Endothelial cell of umbilical vein (primary cell): ENCODE data around the gene MT1E. TPM values are rescaled to one million over a fixed set of nuclear protein-coding genes. Genes with fewer than 3 reads are reported as not detected.

Experiments used
- BruUV-seq: library from RNA; stranded (reverse); fragments of 400-500 nt; replicated peaks from 2 replicates; lab custom pipeline; 2021; lab: Mats Ljungman, UMichigan
- CTCF ChIA-PET: fragments of 300-600, 350-600 bp; sonication (Branson Sonifier 250); formaldehyde crosslinking; loops from one replicate; lab custom pipeline; 2021; ENCODE audit warnings: antibody characterized with exemption, inconsistent platforms; lab: Charles Lee
- POLR2A ChIA-PET: fragments of 300-600, 350-600 bp; sonication (Branson Sonifier 250); formaldehyde crosslinking; loops from one replicate; lab custom pipeline; 2021; ENCODE audit warnings: antibody characterized with exemption, inconsistent platforms; lab: Charles Lee
- DNase-seq: peaks from one replicate; pipeline ENCODE4 v3.0.0-alpha.2; 2011; ENCODE audit warnings: low read depth, low spot score
- FAIRE-seq: peaks from 2 replicates; lab custom pipeline; 2011; peaks lifted over from hg19 to GRCh38; lab: Jason Lieb, UNC
- H2AFZ ChIP-seq: 2 replicates; pipeline ENCODE4 v1.6.0; 2012; ENCODE audit warnings: low read depth, low read length, control low read depth, inconsistent platforms
- H3K27ac ChIP-seq: 2 replicates; pipeline ENCODE4 v1.5.1; 2011; ENCODE audit warnings: low read depth, mild to moderate bottlenecking, control low read depth, low read length, moderate library complexity; ENCODE audit not compliant: insufficient read depth
- H3K27me3 ChIP-seq, 2 experiments: 2 replicates each; pipeline versions ENCODE4 v1.6.0 to v1.6.1; 2011; ENCODE audit warnings: low read length in 2 of 2, mixed read lengths in 1 of 2; ENCODE audit not compliant: control insufficient read depth in 2 of 2, insufficient read depth in 2 of 2
- H3K36me3 ChIP-seq, 2 experiments: 2 replicates in 1 of 2; 3 replicates in 1 of 2; pipeline ENCODE4 v1.5.1; 2011; ENCODE audit warnings: low read length in 2 of 2, mild to moderate bottlenecking in 1 of 2, moderate library complexity in 1 of 2; ENCODE audit not compliant: control insufficient read depth in 2 of 2, insufficient read depth in 2 of 2; ENCODE audit errors: extremely low read depth in 1 of 2
- H3K4me1 ChIP-seq: 3 replicates; pipeline ENCODE4 v1.5.1; 2011; ENCODE audit warnings: mild to moderate bottlenecking, low read length; ENCODE audit not compliant: control insufficient read depth, insufficient read depth; ENCODE audit errors: extremely low read depth
- H3K4me2 ChIP-seq: 2 replicates; pipeline ENCODE4 v1.6.1; 2011; ENCODE audit warnings: low read length, control low read depth, mixed read lengths; ENCODE audit not compliant: insufficient read depth
- H3K4me3 ChIP-seq, 3 experiments: fragments of 200-600 bp in 1 of 3; sonication (generic), shearing (Covaris generic) in 1 of 3; replicated peaks in 1 of 3; 2 replicates each; pipeline ENCODE4 v1.5.1; 2011 to 2016; ENCODE audit warnings: control low read depth in 3 of 3, low read length in 3 of 3, mild to moderate bottlenecking in 2 of 3, inconsistent platforms in 1 of 3, low read depth in 1 of 3, moderate library complexity in 1 of 3; ENCODE audit not compliant: insufficient read depth in 1 of 3
- H3K79me2 ChIP-seq: 2 replicates; pipeline ENCODE4 v1.6.0; 2012; ENCODE audit warnings: low read length, inconsistent platforms; ENCODE audit not compliant: control insufficient read depth, insufficient read depth
- H3K9ac ChIP-seq: replicated peaks from 2 replicates; pipeline ENCODE3; 2011; ENCODE audit warnings: low read length, control low read depth; ENCODE audit not compliant: insufficient read depth; ENCODE audit errors: extremely low read depth
- H3K9me1 ChIP-seq: replicated peaks from 3 replicates; pipeline ENCODE4 v1.6.0; 2011; ENCODE audit warnings: mild to moderate bottlenecking, low read length; ENCODE audit not compliant: control insufficient read depth, insufficient read depth; ENCODE audit errors: extremely low read depth
- H3K9me3 ChIP-seq: replicated peaks from 2 replicates; pipeline ENCODE4 v1.5.1; 2012; ENCODE audit warnings: low read length, inconsistent platforms; ENCODE audit not compliant: control insufficient read depth, insufficient read depth
- H4K20me1 ChIP-seq: replicated peaks from 2 replicates; pipeline ENCODE3; 2011; ENCODE audit warnings: mild to moderate bottlenecking, low read length; ENCODE audit not compliant: control insufficient read depth, insufficient read depth; ENCODE audit errors: extremely low read depth
- CTCF ChIP-seq, 2 donors: IDR thresholded peaks; 1 replicate in 1 of 2; 2 replicates in 1 of 2; pipeline ENCODE4 v1.5.1; 2011; ENCODE audit warnings: low read length in 2 of 2, mild to moderate bottlenecking in 2 of 2, moderate library complexity in 2 of 2, control low read depth in 1 of 2, inconsistent platforms in 1 of 2, low read depth in 1 of 2; ENCODE audit not compliant: insufficient read depth in 1 of 2; ENCODE audit errors: extremely low read depth in 1 of 2
- EZH2 ChIP-seq: IDR thresholded peaks from 2 replicates; pipeline ENCODE4 v1.6.1; 2012; ENCODE audit warnings: borderline replicate concordance, low read depth, mild to moderate bottlenecking, moderate library complexity, low read length, inconsistent platforms; ENCODE audit not compliant: severe bottlenecking
- FOS ChIP-seq: IDR thresholded peaks from 2 replicates; pipeline ENCODE4 v1.6.1; 2011; ENCODE audit warnings: mild to moderate bottlenecking, low read length, moderate library complexity, borderline replicate concordance; ENCODE audit not compliant: insufficient read depth
- GATA2 ChIP-seq: IDR thresholded peaks from 2 replicates; pipeline ENCODE4 v1.7.0; 2011; ENCODE audit warnings: low read depth, mild to moderate bottlenecking, moderate library complexity, mixed read lengths, low read length; ENCODE audit not compliant: insufficient read length, insufficient read depth
- JUN ChIP-seq: IDR thresholded peaks from 2 replicates; pipeline ENCODE4 v1.6.1; 2011; ENCODE audit warnings: borderline replicate concordance, low read depth; ENCODE audit not compliant: insufficient read length, insufficient read depth
- MYC ChIP-seq: IDR thresholded peaks from one replicate; pipeline ENCODE4 v1.6.1; 2011; ENCODE audit warnings: mild to moderate bottlenecking, low read depth, low read length
- POLR2AphosphoS5 ChIP-seq: IDR thresholded peaks from 2 replicates; pipeline ENCODE4 v1.6.1; 2012; ENCODE audit warnings: low read depth, mild to moderate bottlenecking, control low read depth, low read length, moderate library complexity; ENCODE audit not compliant: insufficient read depth
- dilution Hi-C: fragments of 300-500 bp; cut with MboI; formaldehyde crosslinking; loops from one replicate; pipeline ENCODE4 v1.15.0; 2019; ENCODE audit warnings: low sequenced_read_pairs; ENCODE audit not compliant: extremely low pct_ligation_motif_present
- intact Hi-C: fragments of 100-400 bp; cut with micrococcal nuclease; formaldehyde crosslinking; loops from one replicate; pipeline ENCODE4 v1.10.0; 2022
- polyA plus RNA-seq, 4 experiments: library from polyadenylated mRNA; depleted of rRNA in 3 of 4; stranded (reverse) in 3 of 4; unstranded in 1 of 4; fragments of >200 nt; gene quantifications; 2 replicates each; pipeline versions ENCODE4 v1.2.1 to v1.2.3, GENCODE V29; 2011 to 2012; ENCODE audit warnings: missing spikeins in 1 of 4
- total RNA-seq: library from RNA; stranded (reverse); gene quantifications from 2 replicates; pipeline ENCODE4 v1.2.3, GENCODE V29; 2021

MT1E gene
- total and polyA plus RNA-seq, 2 donors (not counting 3 experiments of a cell fraction or from before 2014, with no cell fraction given), result 208 to 346 TPM

GRCh38 chr16:56662357-56663354, 37.1 kb downstream of the MT1E start:
- peaks cover 73 to 83% of the 10 kb centered on the region in 2 experiments for H3K27me3 ChIP-seq
- H3K27ac ChIP-seq, result no peak overlapping the region
- H4K20me1 ChIP-seq, result no peaks in the 10 kb centered on the region
- FAIRE-seq (no peak), DNase-seq (no peak)
- CTCF ChIA-PET, result interaction anchor here (1.5 to 2.9 kb wide), 3 partner anchors 19 to 59 kb away, joined by 4 to 7 read pairs (median 6); no protein-coding TSS in a partner anchor
- H3K4me3 ChIP-seq, result no peak overlapping the region
- TF ChIP-seq POLR2AphosphoS5, result no peak
- TF ChIP-seq EZH2, result peak; percentile 66
- TF ChIP-seq FOS, result no peak
- no peak for TF ChIP-seq JUN
- TF ChIP-seq MYC, result no peak
- no peak for TF ChIP-seq CTCF (IDR thresholded peaks at IDR 0.05; ENCODE audit: extremely low read depth in 1 of 2, insufficient read depth in 1 of 2, low read depth in 1 of 2, low read length in 2 of 2)
- no peak for TF ChIP-seq GATA2
- intact Hi-C loops, result no loop called here
- no peak overlapping the region for H3K4me2 ChIP-seq
- no peaks in the 10 kb centered on the region for H3K9me3 ChIP-seq
- H3K36me3 ChIP-seq, result no peaks in the 10 kb centered on the region
- H2AFZ ChIP-seq, result no peak overlapping the region
- BruUV-seq, result no TSS peak
- dilution Hi-C loops, result no loop called here
- peaks cover 13% of the 10 kb centered on the region for H3K4me1 ChIP-seq
- H3K9me1 ChIP-seq, result no peaks in the 10 kb centered on the region
- no peaks in the 10 kb centered on the region for H3K79me2 ChIP-seq
- H3K9ac ChIP-seq, result no peak overlapping the region
- POLR2A ChIA-PET, result no interaction called here
